HG02884 (cell line): ENCODE data around the gene ARHGEF4.

Source experiments
- ATAC-seq: cut with Tn5 transposase; IDR thresholded peaks from one replicate; pipeline ENCODE4 v1.9.1; 2021; ENCODE audit warnings: mild to moderate bottlenecking, moderate library complexity; ENCODE audit not compliant: unreplicated experiment

ARHGEF4 gene

DNA sequence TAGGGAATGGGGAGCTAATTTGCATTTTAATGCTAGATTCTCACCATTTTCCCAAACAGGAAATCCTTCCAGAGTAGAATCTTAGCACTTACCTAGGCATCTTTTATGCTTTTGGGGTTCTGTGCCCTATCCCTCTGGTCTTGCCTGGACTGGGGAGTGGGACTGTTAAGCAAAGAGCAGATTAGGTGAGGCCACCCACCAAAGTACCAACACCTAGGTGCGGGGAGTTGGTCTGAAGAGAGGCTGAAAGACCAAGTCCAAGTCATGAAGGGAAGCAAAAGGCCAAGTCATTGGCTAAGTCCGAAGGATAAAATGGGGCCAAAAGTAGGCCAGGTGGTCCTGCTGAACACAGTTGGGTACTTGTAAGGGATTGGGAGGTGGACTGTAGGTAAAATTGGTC is 169.8 kb downstream of the ARHGEF4 start:
- ATAC-seq = no peak

DNA sequence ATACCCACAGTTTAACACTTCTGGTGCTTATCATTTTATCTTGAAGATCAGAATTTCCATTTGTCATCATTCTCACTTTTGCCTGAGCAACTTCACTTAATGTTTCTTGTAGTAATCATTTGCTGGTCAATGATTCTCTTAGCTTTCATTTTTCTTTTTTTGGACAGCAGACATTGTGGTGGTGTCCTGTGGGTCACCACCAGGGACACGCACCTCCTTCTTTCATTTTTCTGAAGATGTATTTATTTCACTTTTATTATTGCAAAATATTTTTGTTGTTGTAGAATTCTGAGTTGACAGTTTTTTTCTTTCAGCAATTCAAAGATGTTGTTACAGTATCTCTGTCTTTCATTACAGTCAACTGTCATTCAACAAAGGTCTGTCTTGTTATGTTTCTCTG is 172.3 kb downstream of the ARHGEF4 start:
- ATAC-seq = no peak

GRCh38 chr2:131009713-131010475 is 173.2 kb downstream of the ARHGEF4 start:
- ATAC-seq = no peak

GRCh38 chr2:131010566-131010965 is 173.9 kb downstream of the ARHGEF4 start:
- ATAC-seq = no peak

DNA sequence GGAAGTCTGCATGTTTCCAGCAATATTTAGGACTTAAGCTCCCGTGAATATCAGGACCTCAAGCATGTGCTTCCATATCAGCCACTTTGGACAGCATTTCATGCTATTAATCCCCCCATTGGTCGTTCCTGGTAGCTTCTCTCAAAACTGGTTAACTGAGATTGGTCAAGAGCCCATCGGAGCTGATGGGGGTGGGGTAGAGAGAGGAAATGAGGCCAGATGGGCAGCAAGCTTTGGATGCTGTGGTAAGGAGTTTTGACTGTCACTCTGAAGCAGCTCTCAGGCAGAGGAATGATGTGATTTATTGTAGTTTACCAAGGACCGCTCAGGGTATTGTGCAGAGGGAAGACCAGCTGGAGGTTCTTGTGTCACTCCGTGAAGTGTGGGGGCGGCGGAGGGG is 174.8 kb downstream of the ARHGEF4 start:
- no peak for ATAC-seq

GRCh38 chr2:131014141-131014540 is 177.4 kb downstream of the ARHGEF4 start:
- no peak for ATAC-seq

- no peak for ATAC-seq
Measured at GRCh38 chr2:131015764-131016163, 179.1 kb downstream of the ARHGEF4 start.

GRCh38 chr2:131016826-131017741 is 180.4 kb downstream of the ARHGEF4 start:
- no peak for ATAC-seq

DNA sequence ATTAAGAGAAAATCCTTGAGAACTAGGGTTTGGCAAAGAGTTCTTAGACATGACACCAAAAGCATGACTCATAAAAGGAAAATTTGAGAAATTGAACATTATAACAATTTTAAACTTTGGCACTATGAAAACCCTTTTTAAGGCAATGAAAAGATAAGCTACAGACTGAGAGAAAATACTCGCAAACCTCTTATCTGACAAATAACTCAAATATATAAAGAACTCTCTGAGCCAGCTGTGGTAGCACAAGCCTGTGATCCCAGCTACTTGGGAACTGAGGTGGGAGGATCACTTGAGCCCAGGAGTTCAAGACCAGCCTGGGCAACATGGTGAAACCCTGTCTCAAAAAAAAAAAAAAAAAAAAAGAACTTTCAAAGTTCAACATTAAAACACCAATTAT is 186.0 kb downstream of the ARHGEF4 start:
- ATAC-seq = no peak

DNA sequence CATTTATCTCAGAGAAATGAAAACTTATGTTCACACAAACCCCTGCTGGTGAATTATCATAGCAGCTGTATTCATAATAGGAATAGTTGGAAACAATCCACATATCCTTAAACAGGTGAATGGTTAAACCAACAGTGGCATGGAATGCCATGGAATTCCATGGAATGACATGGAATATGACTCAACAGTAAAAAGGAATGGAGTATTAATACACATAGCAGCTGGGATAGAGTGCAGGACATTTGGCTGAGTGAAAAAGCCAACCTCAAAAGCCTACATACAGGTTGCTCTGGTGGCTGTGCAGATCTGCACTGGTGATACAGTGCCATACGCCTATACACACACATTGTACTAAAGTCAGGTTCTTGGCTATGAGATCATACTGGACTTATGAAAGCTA is 187.0 kb downstream of the ARHGEF4 start:
- no peak for ATAC-seq

GRCh38 chr2:131026919-131027318 is 190.2 kb downstream of the ARHGEF4 start:
- ATAC-seq = no peak

GRCh38 chr2:131027566-131028528 is 191.1 kb downstream of the ARHGEF4 start:
- ATAC-seq = no peak

- no peak for ATAC-seq
Measured at GRCh38 chr2:131029812-131030211, 193.1 kb downstream of the ARHGEF4 start.

- ATAC-seq = no peak
Measured at GRCh38 chr2:131030478-131030971, 193.8 kb downstream of the ARHGEF4 start.

DNA sequence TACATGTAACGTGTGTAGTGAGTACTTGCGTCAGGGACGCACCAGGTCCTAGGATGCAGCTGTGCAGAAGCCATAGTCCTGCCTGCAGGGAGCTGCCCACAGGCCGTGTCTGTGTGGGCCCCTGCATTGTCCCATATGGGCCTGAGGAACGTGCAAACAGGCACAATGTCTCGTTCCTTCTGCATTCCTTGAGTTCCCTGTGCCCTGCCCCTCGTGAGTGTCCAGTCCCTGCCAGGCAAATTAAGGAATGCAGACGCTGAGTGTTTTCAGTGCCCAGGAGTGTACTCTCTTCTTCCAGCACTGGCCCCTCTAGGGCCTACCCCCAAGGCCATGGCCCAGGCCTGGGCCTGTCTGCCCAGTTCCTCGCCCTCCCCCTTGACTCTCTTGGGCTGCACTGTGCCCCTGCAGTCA is 194.7 kb downstream of the ARHGEF4 start:
- ATAC-seq = no peak

DNA sequence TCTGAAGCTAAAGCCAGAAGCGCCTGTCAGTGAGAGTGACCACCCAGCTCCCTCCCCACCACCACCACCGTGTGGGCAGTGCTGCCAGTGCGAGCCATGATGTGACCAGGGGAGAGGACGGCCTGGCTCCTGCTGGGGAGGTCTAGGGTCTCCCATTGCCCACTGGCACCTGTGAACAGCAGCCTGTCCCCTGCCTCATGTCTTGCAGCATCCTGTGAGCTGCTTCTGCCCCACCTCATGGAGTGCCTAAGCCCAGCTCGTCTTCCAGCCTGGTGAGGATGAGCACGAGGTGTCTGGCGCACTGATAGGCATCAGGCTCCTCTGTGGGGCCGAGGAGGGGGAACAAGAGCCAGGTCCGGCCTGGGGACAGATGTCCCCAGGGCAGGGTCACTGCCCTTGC is 195.2 kb downstream of the ARHGEF4 start:
- no peak for ATAC-seq

GRCh38 chr2:131032393-131032836 is 195.7 kb downstream of the ARHGEF4 start:
- ATAC-seq = no peak

DNA sequence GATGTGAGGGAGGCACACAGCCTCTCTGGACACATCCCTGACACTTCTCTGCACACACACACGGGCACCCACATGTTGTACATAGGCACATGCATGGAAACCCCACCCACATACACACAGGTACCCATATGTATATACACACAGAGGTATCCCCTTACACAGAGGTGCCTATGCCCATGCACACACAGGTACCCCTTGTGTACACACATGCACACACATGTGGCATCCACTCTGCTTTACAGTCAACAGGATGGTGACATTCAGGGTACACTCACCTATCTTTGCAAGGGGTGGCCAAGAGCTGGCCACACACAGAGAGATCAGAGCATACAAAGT is 197.0 kb downstream of the ARHGEF4 start:
- ATAC-seq = no peak

- no peak for ATAC-seq
Measured at GRCh38 chr2:131034122-131035051, 197.7 kb downstream of the ARHGEF4 start.
